CD4-positive, alpha-beta memory T cell (primary cell): ENCODE measurements around the gene WHRN. TPM values are rescaled to one million over a fixed set of nuclear protein-coding genes. Genes with fewer than 3 reads are reported as not detected.

Experiments used
- CTCF ChIA-PET: fragments of 350-600 bp; sonication (Branson Sonifier 250); formaldehyde crosslinking; loops from one replicate; lab custom pipeline; 2021; ENCODE audit warnings: inconsistent platforms; ENCODE audit not compliant: partially characterized antibody; lab: Charles Lee
- POLR2A ChIA-PET: fragments of 350-600 bp; sonication (Branson Sonifier 250); formaldehyde crosslinking; loops from one replicate; lab custom pipeline; 2021; ENCODE audit not compliant: partially characterized antibody; lab: Charles Lee
- DNase-seq, 5 donors: peaks; one replicate each; pipeline versions ENCODE4 v3.0.0 to v3.0.0-alpha.2; 2020 to 2022; ENCODE audit warnings: mixed read lengths in 1 of 5
- H3K27ac ChIP-seq: one replicate; pipeline ENCODE4 v1.7.0; 2013; ENCODE audit warnings: low read depth, low read length
- H3K27me3 ChIP-seq: 2 replicates; pipeline ENCODE4 v1.7.0; 2013; ENCODE audit warnings: mild to moderate bottlenecking, low read length, moderate library complexity; ENCODE audit not compliant: insufficient read depth
- H3K36me3 ChIP-seq: 2 replicates; pipeline ENCODE4 v1.7.0; 2013; ENCODE audit warnings: mild to moderate bottlenecking, low read length, moderate library complexity; ENCODE audit not compliant: insufficient read depth
- H3K4me1 ChIP-seq: 2 replicates; pipeline ENCODE4 v1.7.0; 2013; ENCODE audit warnings: mild to moderate bottlenecking, low read length, moderate library complexity; ENCODE audit not compliant: insufficient read depth
- H3K4me3 ChIP-seq, 2 donors: one replicate each; pipeline ENCODE4 v1.7.0; 2013; ENCODE audit warnings: low read length in 2 of 2, mild to moderate bottlenecking in 1 of 2
- H3K9me3 ChIP-seq, 2 donors: one replicate each; pipeline ENCODE4 v1.7.0; 2013; ENCODE audit warnings: low read length in 2 of 2, control low read depth in 1 of 2; ENCODE audit not compliant: control insufficient read depth in 1 of 2
- H3K27ac Mint-ChIP-seq, 7 donors: one replicate each; pipeline ENCODE4 v1.8.0; 2020 to 2021; ENCODE audit warnings: mixed read lengths in 7 of 7, mild to moderate bottlenecking in 6 of 7, inconsistent platforms in 3 of 7, moderate library complexity in 3 of 7
- H3K27me3 Mint-ChIP-seq, 2 donors: one replicate each; pipeline ENCODE4 v1.8.0; 2020 to 2021; ENCODE audit warnings: mixed read lengths in 2 of 2
- H3K36me3 Mint-ChIP-seq, 2 donors: one replicate each; pipeline ENCODE4 v1.8.0; 2020 to 2021; ENCODE audit warnings: mixed read lengths in 2 of 2, inconsistent platforms in 1 of 2, mild to moderate bottlenecking in 1 of 2
- H3K4me1 Mint-ChIP-seq, 4 donors: one replicate each; pipeline ENCODE4 v1.8.0; 2020 to 2021; ENCODE audit warnings: mixed read lengths in 4 of 4, mild to moderate bottlenecking in 1 of 4
- H3K4me3 Mint-ChIP-seq, 8 donors: one replicate each; pipeline ENCODE4 v1.8.0; 2020 to 2021; ENCODE audit warnings: mixed read lengths in 8 of 8, mild to moderate bottlenecking in 7 of 8, moderate library complexity in 6 of 8, inconsistent platforms in 3 of 8
- H3K9me3 Mint-ChIP-seq, 8 donors: one replicate each; pipeline ENCODE4 v1.8.0; 2020 to 2021; ENCODE audit warnings: mixed read lengths in 8 of 8, mild to moderate bottlenecking in 5 of 8, inconsistent platforms in 3 of 8, moderate library complexity in 1 of 8
- intact Hi-C: fragments of 100-400 bp; cut with micrococcal nuclease; formaldehyde crosslinking; loops from one replicate; pipeline ENCODE4 v1.15.1; 2023
- polyA plus RNA-seq, 2 donors: library from polyadenylated mRNA; unstranded; fragments of 300-500 nt; fragmentation: Illumina TruSeq; gene quantifications; one replicate each; pipeline ENCODE4 v1.2.3, GENCODE V29; 2021
- total RNA-seq, 2 experiments: library from RNA; stranded (reverse); gene quantifications; one replicate each; pipeline ENCODE4 v1.2.3, GENCODE V29; 2021

WHRN gene
- total and polyA plus RNA-seq, 4 experiments from 2014 or later: 0.24 to 10.1 (median 5.0) TPM

GRCh38 chr9:114451707-114452031 lies 53.6 kb downstream of the WHRN start:
- Histone ChIP-seq H3K4me3 (no peak overlapping the region), H3K36me3 (no peaks in the 10 kb centered on the region), H3K27me3 (no peaks in the 10 kb centered on the region), H3K9me3 (no peaks in the 10 kb centered on the region), H3K4me1 (peaks cover 27% of the 10 kb centered on the region), H3K27ac (no peak overlapping the region)
- no peak for DNase-seq
- ChIA-PET CTCF (interaction anchor here (1.0 to 1.8 kb wide), 2 partner anchors 16 to 36 kb away, joined by 3 to 4 read pairs; no protein-coding TSS in a partner anchor), POLR2A (interaction anchor here (1.0 kb wide), 1 partner anchor 202 kb away, joined by 4 read pairs; no protein-coding TSS in a partner anchor)
- H3K9me3 Mint-ChIP-seq: peaks cover 0 to 14% (median 6%) of the 10 kb centered on the region in 8 donors
- peaks cover 19 to 43% (median 25%) of the 10 kb centered on the region in 4 donors for H3K4me1 Mint-ChIP-seq
- peaks cover 0 to 2% of the 10 kb centered on the region in 2 donors for H3K27me3 Mint-ChIP-seq
- peak overlapping the region in 6 of 7 donors; percentile 69 to 91 (median 88) for H3K27ac Mint-ChIP-seq
- peak overlapping the region in 4 of 8 donors; percentile 1 to 46 (median 32) for H3K4me3 Mint-ChIP-seq
- H3K36me3 Mint-ChIP-seq: peaks cover 0 to 8% of the 10 kb centered on the region in 2 donors
- intact Hi-C loops: loop anchor here (5.0 kb wide), 1 partner anchor 56 kb away; the partner anchor contains the start of gene WHRN

- Mint-ChIP-seq H3K4me1 (peaks cover 19 to 43% (median 25%) of the 10 kb centered on the region in 4 donors), H3K27me3 (peaks cover 0 to under 1% of the 10 kb centered on the region in 2 donors), H3K4me3 (peak overlapping the region in 5 of 8 donors; percentile 1 to 46 (median 20)), H3K9me3 (peaks cover 0 to 14% (median 6%) of the 10 kb centered on the region in 8 donors), H3K27ac (peak overlapping the region in 6 of 7 donors; percentile 69 to 91 (median 88)), H3K36me3 (peaks cover 0 to 8% of the 10 kb centered on the region in 2 donors)
- peak in 4 of 5 donors; percentile 17 to 51 (median 36) for DNase-seq
- POLR2A ChIA-PET: interaction anchor here (0.6 to 1.0 kb wide), 2 partner anchors 139 to 203 kb away, joined by 3 to 4 read pairs; no protein-coding TSS in a partner anchor
- no peak overlapping the region for H3K27ac ChIP-seq
- H3K27me3 ChIP-seq: no peaks in the 10 kb centered on the region
- H3K36me3 ChIP-seq: no peaks in the 10 kb centered on the region
- H3K4me1 ChIP-seq: peaks cover 27% of the 10 kb centered on the region
- CTCF ChIA-PET: interaction anchor here (0.8 to 1.8 kb wide), 4 partner anchors 10 to 45 kb away, joined by 3 to 4 read pairs (median 4); no protein-coding TSS in a partner anchor
- no peak overlapping the region for H3K4me3 ChIP-seq
- H3K9me3 ChIP-seq: no peaks in the 10 kb centered on the region
- intact Hi-C loops: loop anchor here (5.0 kb wide), 1 partner anchor 56 kb away; the partner anchor contains the start of gene WHRN
Observed at GRCh38 chr9:114450833-114451706, 54.2 kb downstream of the WHRN start.

GRCh38 chr9:114450181-114450580 lies 55.1 kb downstream of the WHRN start:
- Mint-ChIP-seq H3K4me3 (no peak overlapping the region), H3K36me3 (peaks cover 0 to 8% of the 10 kb centered on the region in 2 donors), H3K4me1 (peaks cover 19 to 43% (median 25%) of the 10 kb centered on the region in 4 donors), H3K27me3 (no peaks in the 10 kb centered on the region), H3K9me3 (peaks cover 0 to 14% (median 6%) of the 10 kb centered on the region in 8 donors), H3K27ac (peak overlapping the region in 1 of 7 donors; percentile 42)
- intact Hi-C loops: loop anchor here (5.0 kb wide), 1 partner anchor 57 kb away; the partner anchor contains the start of gene WHRN
- no peaks in the 10 kb centered on the region for H3K36me3 ChIP-seq
- POLR2A ChIA-PET: interaction anchor here (0.6 kb wide), 1 partner anchor 140 kb away, joined by 3 read pairs; no protein-coding TSS in a partner anchor
- H3K4me3 ChIP-seq: no peak overlapping the region
- no peak for DNase-seq
- H3K27me3 ChIP-seq: no peaks in the 10 kb centered on the region
- CTCF ChIA-PET: interaction anchor here (0.8 to 1.7 kb wide), 4 partner anchors 9 to 45 kb away, joined by 3 to 4 read pairs (median 4); no protein-coding TSS in a partner anchor
- no peak overlapping the region for H3K27ac ChIP-seq
- H3K9me3 ChIP-seq: no peaks in the 10 kb centered on the region
- peaks cover 27% of the 10 kb centered on the region for H3K4me1 ChIP-seq

GRCh38 chr9:114449236-114449635 lies 56.0 kb downstream of the WHRN start:
- intact Hi-C loops: no loop called here
- POLR2A ChIA-PET: interaction anchor here (0.9 kb wide), 1 partner anchor 162 kb away, joined by 3 read pairs; the partner anchor contains the start of gene TMEM268
- H3K36me3 ChIP-seq: no peaks in the 10 kb centered on the region
- Mint-ChIP-seq H3K4me1 (peaks cover 19 to 37% (median 25%) of the 10 kb centered on the region in 4 donors), H3K36me3 (peaks cover 0 to 8% of the 10 kb centered on the region in 2 donors), H3K4me3 (no peak overlapping the region), H3K27me3 (no peaks in the 10 kb centered on the region), H3K27ac (peak overlapping the region in 2 of 7 donors; percentile 30 to 53), H3K9me3 (peaks cover 0 to 8% (median 5%) of the 10 kb centered on the region in 8 donors)
- peaks cover 27% of the 10 kb centered on the region for H3K4me1 ChIP-seq
- no peak overlapping the region for H3K4me3 ChIP-seq
- no peak for DNase-seq
- no peaks in the 10 kb centered on the region for H3K9me3 ChIP-seq
- H3K27me3 ChIP-seq: no peaks in the 10 kb centered on the region
- H3K27ac ChIP-seq: no peak overlapping the region
- CTCF ChIA-PET: interaction anchor here (1.5 kb wide), 1 partner anchor 38 kb away, joined by 4 read pairs; no protein-coding TSS in a partner anchor

- no peak for DNase-seq
- Mint-ChIP-seq H3K27me3 (no peaks in the 10 kb centered on the region), H3K27ac (no peak overlapping the region), H3K4me1 (peaks cover 19 to 33% (median 25%) of the 10 kb centered on the region in 4 donors), H3K36me3 (peaks cover 0 to 9% of the 10 kb centered on the region in 2 donors), H3K9me3 (peaks cover 0 to 7% (median 3%) of the 10 kb centered on the region in 8 donors), H3K4me3 (no peak overlapping the region)
- POLR2A ChIA-PET: interaction anchor here (0.9 kb wide), 1 partner anchor 162 kb away, joined by 3 read pairs; the partner anchor contains the start of gene TMEM268
- Histone ChIP-seq H3K27ac (no peak overlapping the region), H3K9me3 (no peaks in the 10 kb centered on the region), H3K4me3 (no peak overlapping the region), H3K27me3 (no peaks in the 10 kb centered on the region), H3K4me1 (peaks cover 27% of the 10 kb centered on the region), H3K36me3 (no peaks in the 10 kb centered on the region)
- CTCF ChIA-PET: interaction anchor here (1.5 kb wide), 1 partner anchor 39 kb away, joined by 4 read pairs; no protein-coding TSS in a partner anchor
- intact Hi-C loops: no loop called here
Observed at GRCh38 chr9:114448706-114449105, 56.6 kb downstream of the WHRN start.

GRCh38 chr9:114446672-114447450 lies 58.4 kb downstream of the WHRN start:
- Mint-ChIP-seq H3K9me3 (peaks cover 0 to 9% (median 3%) of the 10 kb centered on the region in 8 donors), H3K4me3 (no peak overlapping the region), H3K4me1 (peaks cover 5 to 14% (median 9%) of the 10 kb centered on the region in 4 donors), H3K27ac (peak overlapping the region in 3 of 7 donors; percentile 16 to 48 (median 38)), H3K27me3 (no peaks in the 10 kb centered on the region), H3K36me3 (peaks cover 0 to 4% of the 10 kb centered on the region in 2 donors)
- ChIA-PET POLR2A (no interaction called here), CTCF (interaction anchor here (0.7 kb wide), 1 partner anchor 12 kb away, joined by 3 read pairs; no protein-coding TSS in a partner anchor)
- Histone ChIP-seq H3K4me1 (peaks cover 10% of the 10 kb centered on the region), H3K27ac (no peak overlapping the region), H3K36me3 (no peaks in the 10 kb centered on the region), H3K9me3 (no peaks in the 10 kb centered on the region), H3K4me3 (no peak overlapping the region), H3K27me3 (no peaks in the 10 kb centered on the region)
- intact Hi-C loops: no loop called here
- DNase-seq: no peak
